HUDEP-2 (cell line): ENCODE measurements around the gene POLA2.
"Not testable (repeated sequence)": the region's sequence is repeated elsewhere in the genome, so short reads cannot be mapped to it uniquely, and the experiment has no call there.

Experiments used
- DNase-seq, 76 experiments: peaks; one replicate each; lab custom pipeline; 2025; ENCODE audit not compliant: unreplicated experiment in 76 of 76; lab: John Stamatoyannopoulos, UW

Gene POLA2

DNA sequence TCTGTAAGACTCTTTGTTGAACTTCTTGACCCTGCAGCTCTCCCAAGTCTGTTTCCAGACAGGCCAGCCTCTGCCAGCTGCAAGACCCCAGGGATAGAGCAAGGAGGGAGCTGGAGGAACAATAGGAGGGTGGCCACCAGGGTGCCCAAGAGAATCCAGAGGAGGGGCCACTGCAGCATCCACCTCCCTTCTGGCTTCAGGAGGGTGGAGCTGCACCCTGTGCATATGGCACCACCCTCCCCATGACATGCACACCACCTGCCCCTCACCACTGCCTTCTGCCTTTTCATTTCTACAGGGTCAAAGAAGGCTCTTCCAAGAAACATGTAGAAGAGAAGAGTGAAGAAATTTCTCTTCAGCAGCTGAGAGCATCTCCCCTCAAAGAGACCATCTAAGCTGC is 20.1 kb upstream of the POLA2 start:
- no peak for DNase-seq

DNA sequence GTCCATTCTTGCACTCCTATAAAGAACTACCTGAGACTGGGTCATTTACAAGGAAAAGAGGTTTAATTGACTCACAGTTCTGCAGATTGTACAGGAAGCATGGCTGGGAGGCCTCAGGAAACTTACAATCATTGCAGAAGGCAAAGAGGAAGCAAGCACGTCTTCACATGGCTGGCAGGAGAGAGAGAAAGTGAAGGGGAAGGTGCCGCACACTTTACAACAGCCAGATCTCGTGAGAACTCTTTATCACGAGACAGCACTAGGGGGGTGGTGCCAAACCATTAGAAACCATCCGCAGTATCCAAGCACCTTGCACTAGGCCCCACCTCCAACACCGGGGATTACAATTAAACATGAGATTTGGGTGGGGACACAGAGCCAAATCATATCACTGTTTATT is 19.4 kb upstream of the POLA2 start:
- DNase-seq, result no peak

DNA sequence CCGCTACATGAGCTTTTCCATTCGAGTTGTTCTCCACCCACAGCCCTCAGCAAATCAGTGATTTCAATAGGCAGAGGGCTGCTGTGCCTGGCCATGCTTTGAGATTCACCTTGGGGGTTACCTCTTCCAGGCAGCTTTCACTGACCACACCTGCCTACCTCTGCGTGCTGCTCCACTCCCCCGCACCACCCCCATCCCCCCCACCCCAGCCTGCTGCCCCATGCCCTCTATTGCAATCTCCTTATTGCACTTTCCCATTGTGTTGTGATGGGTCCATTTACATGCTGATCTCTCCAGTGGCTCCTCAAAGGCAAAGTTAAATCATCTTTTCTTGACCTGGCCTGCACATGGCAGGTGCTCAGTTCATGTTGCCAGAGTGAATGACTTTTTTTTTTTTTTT is 18.0 kb upstream of the POLA2 start:
- no peak for DNase-seq

DNA sequence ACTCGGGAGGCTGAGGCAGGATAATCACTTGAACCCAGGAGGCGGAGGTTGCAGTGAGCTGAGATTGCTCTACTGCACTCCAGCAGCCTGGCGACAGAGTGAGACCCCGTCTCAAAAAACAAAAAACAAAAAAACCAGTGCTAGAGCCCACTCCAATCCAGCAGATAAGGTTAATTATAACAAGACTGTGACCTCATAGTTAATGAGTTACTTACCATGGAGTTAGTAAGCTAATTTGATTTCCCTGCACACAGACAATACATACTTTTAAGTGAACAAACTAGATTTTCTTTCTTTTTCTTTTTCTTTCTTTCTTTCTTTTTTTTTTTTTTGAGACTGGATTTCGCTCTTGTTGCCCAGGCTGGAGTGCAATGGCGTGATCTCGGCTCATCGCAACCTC is 16.7 kb upstream of the POLA2 start:
- DNase-seq, result not testable (repeated sequence)

DNA sequence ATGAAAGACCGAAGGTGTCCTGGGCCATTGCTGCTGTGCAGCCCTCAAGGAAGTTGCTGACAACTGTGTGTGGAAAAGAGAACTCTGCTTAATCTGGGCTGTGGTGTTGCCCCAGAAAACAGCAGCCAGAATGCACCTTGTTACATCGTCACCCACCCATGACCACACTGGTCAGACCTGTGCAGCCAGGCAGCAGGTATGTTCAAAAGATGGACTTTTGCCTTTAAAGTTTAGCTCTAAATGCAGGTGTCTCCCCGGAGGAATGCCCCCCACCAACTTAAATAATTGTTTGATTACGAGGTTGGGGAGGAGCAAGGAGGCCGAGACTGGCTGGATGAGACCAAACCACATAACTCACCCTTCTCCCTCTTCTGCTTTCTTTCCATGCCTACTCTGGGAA is 15.3 kb upstream of the POLA2 start:
- no peak for DNase-seq

DNA sequence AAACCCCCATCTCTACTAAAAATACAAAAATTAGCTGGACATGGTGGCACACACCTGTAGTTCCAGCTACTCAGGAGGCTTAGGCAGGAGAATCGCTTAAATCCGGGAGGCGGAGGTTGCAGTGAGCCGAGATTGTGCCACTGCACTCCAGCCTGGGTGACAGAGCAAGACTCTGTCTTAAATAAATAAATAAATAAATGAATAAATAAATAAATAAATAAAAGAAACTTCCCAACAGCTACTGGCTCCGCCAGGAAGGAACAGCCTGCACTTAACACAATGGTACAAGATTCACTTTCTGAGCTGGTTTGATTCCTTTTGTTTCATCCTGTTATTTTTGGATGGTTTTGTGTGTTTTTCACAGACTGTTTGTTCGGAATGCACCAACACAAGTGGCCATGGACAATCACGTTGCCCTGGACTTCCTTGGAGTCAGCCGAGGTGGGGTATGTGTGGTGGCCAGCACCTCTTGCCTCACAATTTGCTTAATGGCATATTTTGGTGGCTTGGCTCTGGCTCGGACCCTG is 13.5 kb upstream of the POLA2 start:
- DNase-seq, result not testable (repeated sequence)

DNA sequence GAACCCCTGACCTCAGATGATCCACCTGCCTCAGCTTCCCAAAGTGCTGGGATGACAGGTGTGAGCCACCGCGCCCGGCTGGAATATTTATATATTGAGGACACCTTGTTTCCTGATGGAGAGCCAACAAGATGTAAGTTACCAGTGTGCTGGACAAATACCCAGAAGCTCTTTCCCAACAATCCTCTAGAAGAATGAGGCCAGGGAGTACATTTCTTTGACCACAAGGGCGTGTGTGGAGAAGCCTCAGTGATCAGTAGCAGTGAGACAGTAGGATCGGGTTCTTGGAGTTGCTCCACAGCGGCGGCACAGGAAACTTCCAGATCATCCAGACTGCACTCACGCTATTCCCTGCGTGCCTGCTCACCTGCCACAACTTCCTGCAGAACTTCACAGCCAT is 10.3 kb upstream of the POLA2 start:
- no peak for DNase-seq

DNA sequence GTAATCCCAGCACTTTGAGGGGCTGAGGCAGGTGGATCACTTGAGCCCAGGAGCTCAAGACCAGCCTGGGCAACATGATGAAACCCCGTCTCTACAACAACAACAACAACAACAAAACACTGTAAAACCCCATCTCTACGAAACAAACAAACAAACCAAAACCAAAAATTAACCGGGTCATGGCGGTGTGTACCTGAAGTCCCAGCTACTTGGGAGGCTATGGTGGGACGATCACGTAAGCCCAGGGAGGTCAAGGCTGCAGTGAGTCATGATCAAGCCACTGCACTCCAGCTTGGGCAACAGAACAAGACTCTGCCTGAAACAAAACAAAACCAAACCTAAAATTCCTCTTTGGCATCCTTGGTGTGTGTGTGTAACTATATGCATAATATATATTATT is 7.0 kb upstream of the POLA2 start:
- no peak for DNase-seq

DNA sequence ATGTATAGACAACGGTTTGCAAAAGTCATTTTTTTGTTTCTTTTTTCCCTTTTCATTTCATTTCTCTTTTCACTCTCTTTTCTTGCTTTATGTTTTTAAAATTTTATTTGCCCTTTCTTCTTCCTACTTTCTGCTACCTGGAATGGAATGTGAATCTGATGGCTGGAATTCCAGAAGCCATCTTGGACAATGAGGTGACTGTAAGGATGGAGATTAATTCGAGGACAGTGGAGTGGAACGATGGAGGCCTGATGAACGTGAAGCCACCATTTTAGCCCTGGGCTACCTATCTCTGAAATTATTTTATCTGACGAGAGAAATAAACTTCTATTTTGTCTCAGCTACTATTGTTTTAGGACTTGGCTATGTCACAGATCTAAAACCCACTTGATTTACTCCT is 2.8 kb upstream of the POLA2 start:
- no peak for DNase-seq

DNA sequence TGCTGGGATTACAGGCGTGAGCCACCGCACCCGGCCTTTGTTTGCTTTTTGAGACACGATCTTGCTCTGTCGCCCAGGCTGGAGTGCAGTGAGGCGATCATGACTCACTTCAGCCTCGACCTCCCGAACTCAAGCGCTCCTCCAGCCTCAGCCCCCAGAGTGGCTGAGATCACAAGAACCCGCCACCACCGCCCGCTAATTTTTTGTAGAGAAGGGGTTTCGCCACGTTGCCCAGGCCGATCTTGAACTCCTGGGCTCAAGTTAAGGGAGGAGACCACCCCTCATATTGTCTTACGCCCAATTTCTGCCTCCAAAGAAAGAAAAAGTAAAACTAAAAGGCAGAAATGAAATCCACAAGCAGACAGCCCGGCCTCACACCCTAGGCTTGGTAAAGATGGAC is 1.5 kb upstream of the POLA2 start:
- DNase-seq, result no peak

DNA sequence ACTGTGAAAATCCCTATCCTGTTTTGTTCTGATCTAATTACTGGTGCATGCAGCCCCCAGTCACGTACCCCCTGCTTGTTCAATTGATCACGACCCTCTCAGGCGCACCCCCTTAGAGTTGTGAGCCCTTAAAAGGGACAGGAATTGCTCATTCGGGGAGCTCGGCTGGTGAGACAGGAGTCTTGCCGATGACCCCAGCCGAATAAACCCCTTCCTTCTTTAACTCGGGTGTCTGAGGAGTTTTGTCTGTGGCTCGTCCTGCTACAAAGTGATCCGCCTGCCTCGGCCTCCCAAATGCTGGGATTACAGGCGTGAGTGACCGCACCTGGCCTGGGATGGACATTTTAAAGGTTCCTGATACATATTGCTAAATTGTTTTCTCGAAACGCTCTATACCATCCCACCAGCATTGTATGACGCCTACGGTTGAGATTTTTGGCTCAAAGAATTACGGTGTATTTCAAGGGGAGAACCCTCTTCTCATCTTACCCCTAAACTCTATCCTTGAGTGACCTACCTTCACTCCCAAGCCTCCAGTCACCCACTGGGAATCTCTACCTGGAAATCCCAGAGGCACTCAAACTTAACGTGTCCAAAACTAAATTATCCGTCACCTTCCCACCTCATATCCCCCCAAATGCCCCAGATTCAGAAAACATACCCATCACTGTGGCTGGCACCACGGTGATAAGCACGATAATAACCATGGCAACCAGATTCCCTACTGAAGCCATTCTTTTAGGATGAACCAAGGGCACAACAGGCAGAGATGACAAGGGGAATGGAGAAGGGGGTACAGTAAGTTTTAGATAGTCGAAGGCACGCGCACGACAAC is 789 bp upstream of the POLA2 start:
- peak in 5 of 76 experiments; percentile 27 to 46 (median 34) for DNase-seq

DNA sequence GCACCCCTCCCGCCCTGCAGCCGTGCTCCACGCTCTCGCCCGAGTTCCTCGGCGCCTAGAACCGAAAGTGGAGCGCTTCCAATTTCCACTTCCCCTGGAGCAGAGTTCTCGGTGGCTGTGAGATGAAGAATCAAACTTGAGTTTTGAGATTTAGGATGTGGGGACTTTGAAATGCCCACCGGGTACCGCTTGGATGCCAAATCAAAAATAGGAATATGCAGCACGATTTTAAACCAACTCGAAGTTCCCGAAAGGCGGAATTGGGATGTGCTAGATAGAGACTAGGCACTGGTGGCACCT is 569 bp downstream of the POLA2 start:
- peak in 2 of 76 experiments; percentile 17 to 18 for DNase-seq

DNA sequence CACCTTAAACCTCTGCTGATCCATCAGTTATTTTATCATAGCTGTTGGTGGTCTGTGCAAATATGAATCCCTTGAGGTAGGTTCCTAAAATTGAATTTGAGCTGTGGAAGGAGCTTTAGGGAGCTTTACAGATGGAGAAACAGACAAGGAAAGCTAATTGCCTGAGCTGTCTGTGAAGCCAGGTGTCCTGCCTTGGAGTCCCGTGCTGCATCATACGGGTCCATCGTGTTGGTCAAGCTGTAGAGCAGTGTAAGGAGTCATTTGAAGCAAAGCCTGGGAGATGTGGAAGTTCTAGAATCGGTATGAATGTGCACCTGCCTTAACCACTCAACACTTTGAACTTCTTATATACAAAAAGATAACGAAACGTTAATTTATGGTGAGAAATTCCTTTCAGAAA is 1.0 kb downstream of the POLA2 start:
- peak in 1 of 76 experiments; percentile 5 for DNase-seq

DNA sequence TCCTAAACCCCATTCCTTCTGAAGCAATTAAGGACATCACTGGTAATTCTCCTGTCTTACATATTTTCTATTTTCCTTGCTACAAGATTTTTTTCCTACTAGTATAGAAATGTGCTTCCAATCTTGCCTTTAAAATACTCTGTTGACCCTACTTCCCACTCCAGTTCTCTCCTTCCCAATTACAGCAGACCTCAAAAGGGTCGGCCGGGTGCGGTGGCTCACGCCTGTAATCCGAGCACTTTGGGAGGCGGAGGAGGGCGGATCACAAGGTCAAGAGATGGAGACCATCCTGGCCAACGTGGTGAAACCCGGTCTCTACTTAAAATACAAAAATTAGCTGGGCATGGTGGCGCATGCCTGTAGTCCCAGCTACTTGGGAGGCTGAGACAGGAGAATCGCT is 3.0 kb downstream of the POLA2 start:
- DNase-seq, result not testable (repeated sequence)

DNA sequence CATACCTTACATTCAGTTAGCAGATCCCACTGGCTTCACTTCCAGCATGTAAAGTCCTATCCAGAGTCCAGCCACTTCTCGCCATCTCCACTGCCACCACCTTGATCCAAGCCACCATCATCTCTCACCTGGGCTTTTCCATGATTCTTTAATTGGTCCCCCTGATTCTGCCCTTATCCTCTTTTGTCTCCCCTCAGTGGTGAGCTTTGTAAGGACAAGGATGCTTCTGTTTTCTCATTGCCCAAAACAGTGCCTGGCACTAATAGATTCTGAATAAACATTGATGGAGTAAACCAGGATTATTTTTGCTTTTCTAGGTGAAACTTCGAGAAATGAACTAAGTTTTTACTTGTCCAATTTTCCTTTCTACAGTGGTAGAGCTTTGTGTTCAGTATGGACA is 4.4 kb downstream of the POLA2 start:
- peak in 4 of 76 experiments; percentile 4 to 21 (median 10) for DNase-seq

DNA sequence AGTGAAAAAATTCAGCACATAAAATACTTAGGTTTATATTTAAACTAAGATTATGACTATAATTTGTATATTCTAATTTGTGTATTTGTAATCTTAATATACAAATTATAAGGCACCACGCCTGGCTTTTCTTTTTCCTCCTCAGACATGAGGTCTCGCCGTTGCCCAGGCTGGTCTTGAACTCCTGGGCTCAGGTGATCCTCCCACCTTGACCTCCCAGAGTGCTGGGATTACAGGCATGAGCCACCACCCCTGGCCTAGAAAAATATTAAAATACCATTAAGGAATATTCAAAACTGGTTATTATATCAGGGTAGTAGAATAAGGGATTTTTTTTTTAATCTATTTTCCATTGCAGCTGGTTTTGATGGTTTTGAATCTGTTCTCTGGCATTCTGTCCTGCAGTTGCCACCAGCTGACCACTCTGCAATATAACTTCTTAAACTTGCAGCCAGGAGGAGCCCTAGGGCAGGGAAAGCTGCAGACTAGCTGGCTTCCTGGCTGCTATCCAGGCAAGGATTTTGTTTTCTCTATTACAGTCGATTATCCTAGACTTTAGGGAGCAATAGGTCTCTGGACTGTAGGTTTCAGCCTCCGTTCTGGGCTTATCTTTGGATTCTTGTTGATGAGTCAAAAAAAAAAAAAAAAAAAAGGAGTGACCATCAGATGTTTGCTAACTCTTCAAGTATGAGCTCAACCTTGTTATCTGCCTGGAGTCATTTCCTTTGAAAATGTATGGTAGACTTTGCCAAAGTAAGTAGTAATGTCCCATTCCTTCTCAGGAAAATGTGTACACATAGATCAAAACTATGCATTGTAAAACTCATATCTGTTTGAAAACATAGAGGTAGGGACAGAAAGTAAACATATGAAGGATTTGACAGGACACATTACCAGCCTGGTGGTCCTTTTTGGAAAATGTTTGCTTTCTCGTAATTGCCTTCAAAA is 13.2 kb downstream of the POLA2 start:
- peak in 62 of 76 experiments; percentile 6 to 77 (median 54) for DNase-seq

DNA sequence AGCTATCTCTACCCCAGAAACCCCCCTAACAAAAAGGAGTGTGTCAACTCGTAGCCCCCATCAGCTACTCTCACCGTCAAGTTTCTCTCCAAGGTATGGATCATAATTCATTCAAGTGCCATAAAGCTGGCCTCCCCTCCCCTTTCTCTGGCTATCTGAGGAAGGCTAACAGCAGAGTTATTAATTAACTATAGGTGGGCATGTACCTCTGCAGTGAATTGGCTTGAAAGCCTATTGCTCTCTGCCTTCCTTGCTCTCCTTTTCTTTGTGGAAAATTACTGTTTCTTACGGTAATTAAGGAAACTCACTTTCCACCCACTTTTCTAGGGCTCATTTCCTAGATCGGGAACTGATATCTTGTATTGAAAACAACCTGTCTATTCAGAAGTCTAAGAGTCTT is 14.1 kb downstream of the POLA2 start:
- DNase-seq, result no peak

DNA sequence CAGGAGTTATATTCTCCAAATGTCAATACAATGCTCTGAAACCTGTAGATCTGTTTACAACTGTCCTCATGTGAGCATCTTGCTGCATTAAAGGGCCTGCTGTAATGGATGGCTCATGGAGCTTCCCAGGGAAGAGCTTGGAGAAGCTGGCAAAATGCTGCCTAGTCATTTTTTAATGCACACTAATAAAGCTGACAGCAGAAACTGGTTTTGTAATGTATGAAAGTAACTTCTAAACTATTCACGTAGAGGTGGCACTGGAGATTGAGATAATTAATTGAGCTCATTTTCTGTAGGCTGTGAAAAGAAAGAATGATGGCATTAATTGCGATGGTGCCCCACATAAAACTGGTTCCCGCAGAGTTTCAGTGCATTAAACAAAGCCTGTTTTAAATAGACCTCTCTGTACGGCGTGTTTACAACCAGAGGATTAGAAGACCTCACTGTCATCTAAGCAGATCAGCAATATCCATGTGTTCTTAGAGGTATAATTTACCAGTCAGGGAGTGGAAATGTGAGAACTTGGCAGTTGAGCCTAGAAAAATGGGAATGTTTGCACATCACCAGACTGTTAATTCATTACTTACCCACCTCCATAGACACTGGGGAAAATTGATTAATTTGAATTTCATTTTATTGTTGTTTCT is 16.0 kb downstream of the POLA2 start:
- no peak for DNase-seq

DNA sequence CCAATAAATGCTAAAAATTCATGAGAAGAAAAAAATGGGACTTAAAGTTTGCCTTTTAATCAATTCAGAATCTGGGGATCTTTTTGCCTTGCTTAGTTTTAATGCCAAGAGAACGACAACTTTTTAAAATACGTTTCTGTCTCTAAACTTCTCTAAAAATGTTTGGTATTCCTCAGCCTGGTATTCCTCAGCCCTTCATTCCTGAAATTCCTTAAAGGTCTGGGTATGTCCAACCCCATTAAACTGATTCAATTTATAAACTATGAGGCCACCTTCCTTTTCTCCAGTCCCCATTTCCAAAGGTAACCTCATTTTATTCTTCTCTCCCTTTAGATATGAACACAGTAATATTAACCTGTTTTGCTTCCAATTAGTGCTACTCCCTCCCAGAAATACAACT is 16.6 kb downstream of the POLA2 start:
- no peak for DNase-seq

DNA sequence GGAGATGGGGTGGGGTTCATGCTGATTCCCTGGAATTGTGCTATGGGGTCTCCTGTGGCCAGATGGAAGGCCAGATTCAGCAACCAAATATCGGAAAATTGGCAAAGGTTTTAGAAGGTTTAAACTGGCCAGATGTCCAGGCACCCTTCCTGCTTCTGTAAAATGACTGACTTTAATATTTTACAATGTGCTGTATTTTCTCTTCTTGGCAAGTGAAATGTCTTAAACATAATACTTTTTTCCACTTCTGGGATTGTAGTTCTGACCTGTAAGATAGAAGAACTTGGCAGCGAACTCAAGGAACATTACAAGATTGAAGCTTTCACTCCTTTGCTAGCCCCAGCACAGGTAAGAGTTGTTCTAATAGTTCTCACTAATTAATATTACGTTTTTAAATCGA is 17.5 kb downstream of the POLA2 start:
- DNase-seq, result no peak
